ENCODE data around the gene OLFM3. TPM values are rescaled to one million over a fixed set of nuclear protein-coding genes. Genes with fewer than 3 reads are reported as not detected.

Gene OLFM3
- total RNA-seq, 2 experiments from 2014 or later: not detected

- intact Hi-C loops (cut with DNase I, micrococcal nuclease): no loop called here
- no peaks in the 10 kb centered on the region for H3K9me3 Mint-ChIP-seq
- H3K4me3 ChIP-seq (ENCODE audit: low read length): no peak overlapping the region
- no peak overlapping the region for H3K4me3 Mint-ChIP-seq
- H3K4me1 ChIP-seq (ENCODE audit: insufficient read depth, low read length): no peaks in the 10 kb centered on the region
- no peak overlapping the region for H3K27ac Mint-ChIP-seq
- H3K4me1 Mint-ChIP-seq (ENCODE audit: low read depth): no peaks in the 10 kb centered on the region
- H3K36me3 ChIP-seq (ENCODE audit: insufficient read depth, low read length): no peaks in the 10 kb centered on the region
- ChIA-PET CTCF (no interaction called here), POLR2A (no interaction called here)
- H3K27me3 ChIP-seq (ENCODE audit: control insufficient read depth in 1 of 2, insufficient read depth in 2 of 2, low read length in 2 of 2): peaks cover 0 to 3% of the 10 kb centered on the region in 2 experiments
- DNase-seq: no peak
- H3K27me3 Mint-ChIP-seq: peaks cover 15% of the 10 kb centered on the region
- H3K9me3 ChIP-seq (ENCODE audit: control insufficient read depth in 1 of 2, insufficient read depth in 1 of 2, low read length in 2 of 2): no peaks in the 10 kb centered on the region
- H3K27ac ChIP-seq (ENCODE audit: low read depth in 1 of 2, low read length in 2 of 2): no peak overlapping the region
- ATAC-seq (ENCODE audit: poor library complexity): no peak
- TF ChIP-seq CTCF (IDR thresholded peaks at IDR 0.05): no peak
- no peaks in the 10 kb centered on the region for H3K36me3 Mint-ChIP-seq (ENCODE audit: low read depth)
These were observed 153.6 kb downstream of the OLFM3 start for GRCh38 chr1:101843160-101843559.

- Histone ChIP-seq H3K4me1 (ENCODE audit: insufficient read depth, low read length) (no peaks in the 10 kb centered on the region), H3K27ac (ENCODE audit: low read depth in 1 of 2, low read length in 2 of 2) (no peak overlapping the region), H3K36me3 (ENCODE audit: insufficient read depth, low read length) (no peaks in the 10 kb centered on the region), H3K4me3 (ENCODE audit: low read length) (no peak overlapping the region), H3K9me3 (ENCODE audit: control insufficient read depth in 1 of 2, insufficient read depth in 1 of 2, low read length in 2 of 2) (no peaks in the 10 kb centered on the region), H3K27me3 (ENCODE audit: control insufficient read depth in 1 of 2, insufficient read depth in 2 of 2, low read length in 2 of 2) (peaks cover 0 to 3% of the 10 kb centered on the region in 2 experiments)
- no peaks in the 10 kb centered on the region for H3K9me3 Mint-ChIP-seq
- POLR2A ChIA-PET: no interaction called here
- DNase-seq (no peak), ATAC-seq (ENCODE audit: poor library complexity) (no peak)
- TF ChIP-seq CTCF (IDR thresholded peaks at IDR 0.05): no peak
- H3K4me1 Mint-ChIP-seq (ENCODE audit: low read depth): no peaks in the 10 kb centered on the region
- intact Hi-C loops (cut with DNase I, micrococcal nuclease): no loop called here
- H3K36me3 Mint-ChIP-seq (ENCODE audit: low read depth): no peaks in the 10 kb centered on the region
- H3K27ac Mint-ChIP-seq: no peak overlapping the region
- no peak overlapping the region for H3K4me3 Mint-ChIP-seq
- peaks cover 15% of the 10 kb centered on the region for H3K27me3 Mint-ChIP-seq
- CTCF ChIA-PET: no interaction called here
These were observed 154.9 kb downstream of the OLFM3 start for GRCh38 chr1:101841824-101842223.

- Mint-ChIP-seq H3K9me3 (no peaks in the 10 kb centered on the region), H3K4me3 (no peak overlapping the region), H3K27ac (no peak overlapping the region), H3K36me3 (ENCODE audit: low read depth) (no peaks in the 10 kb centered on the region), H3K27me3 (no peaks in the 10 kb centered on the region), H3K4me1 (ENCODE audit: low read depth) (no peaks in the 10 kb centered on the region)
- Histone ChIP-seq H3K27me3 (ENCODE audit: control insufficient read depth in 1 of 2, insufficient read depth in 2 of 2, low read length in 2 of 2) (no peaks in the 10 kb centered on the region), H3K9me3 (ENCODE audit: control insufficient read depth in 1 of 2, insufficient read depth in 1 of 2, low read length in 2 of 2) (no peaks in the 10 kb centered on the region), H3K36me3 (ENCODE audit: insufficient read depth, low read length) (no peaks in the 10 kb centered on the region), H3K27ac (ENCODE audit: low read depth in 1 of 2, low read length in 2 of 2) (no peak overlapping the region), H3K4me3 (ENCODE audit: low read length) (no peak overlapping the region), H3K4me1 (ENCODE audit: insufficient read depth, low read length) (no peaks in the 10 kb centered on the region)
- intact Hi-C loops (cut with DNase I, micrococcal nuclease): no loop called here
- TF ChIP-seq CTCF (IDR thresholded peaks at IDR 0.05): no peak
- ChIA-PET CTCF (interaction anchor here (0.8 kb wide), 1 partner anchor 11 kb away, joined by 3 read pairs; no protein-coding TSS in a partner anchor), POLR2A (no interaction called here)
- ATAC-seq (ENCODE audit: poor library complexity) (no peak), DNase-seq (no peak)
These were observed 160.7 kb downstream of the OLFM3 start for GRCh38 chr1:101835988-101836387.
